PC-3 (cell line): ENCODE measurements around the gene TEX29. TPM values are rescaled to one million over a fixed set of nuclear protein-coding genes. Genes with fewer than 3 reads are reported as not detected.

ENCODE experiments used
- ATAC-seq: fragments of 200-7000 bp; cut with Tn5 transposase; 2 replicates; pipeline ENCODE4 v1.9.1; 2020; ENCODE audit warnings: mild to moderate bottlenecking, moderate library complexity
- BruUV-seq: library from RNA; stranded (reverse); fragments of 400-500 nt; replicated peaks from 2 replicates; lab custom pipeline; 2021; lab: Mats Ljungman, UMichigan
- CTCF ChIA-PET: fragments of 300-600 bp; sonication (Branson Sonifier 250); formaldehyde crosslinking; loops from one replicate; lab custom pipeline; 2022; ENCODE audit warnings: antibody characterized with exemption; lab: Charles Lee
- POLR2A ChIA-PET: fragments of 300-600 bp; sonication (Branson Sonifier 250); formaldehyde crosslinking; loops from one replicate; lab custom pipeline; 2022; ENCODE audit warnings: antibody characterized with exemption; ENCODE audit not compliant: unreplicated experiment; lab: Charles Lee
- DNase-seq: peaks from one replicate; pipeline ENCODE4 v3.0.0-alpha.2; 2015
- H2AFZ ChIP-seq: fragments of 300-600 bp; sonication (generic); 2 replicates; pipeline ENCODE4 v1.6.0; 2016; ENCODE audit warnings: antibody characterized with exemption, low read length
- H3F3A ChIP-seq: fragments of 300-600 bp; sonication (generic); one replicate; pipeline ENCODE4 v1.6.0; 2017; ENCODE audit warnings: antibody characterized with exemption, low read length, control low read depth, mild to moderate bottlenecking; ENCODE audit not compliant: unreplicated experiment
- H3K27ac ChIP-seq: fragments of 300-600 bp; sonication (generic); 2 replicates; pipeline ENCODE4 v1.5.1; 2016; ENCODE audit warnings: mild to moderate bottlenecking, low read length
- H3K27me3 ChIP-seq: fragments of 300-600 bp; sonication (generic); 2 replicates; pipeline ENCODE4 v1.6.1; 2016; ENCODE audit warnings: low read length, mixed read lengths
- H3K36me3 ChIP-seq: fragments of 300-600 bp; sonication (generic); 2 replicates; pipeline ENCODE4 v1.6.1; 2016; ENCODE audit warnings: low read depth, mixed run types, low read length, mixed read lengths
- H3K4me1 ChIP-seq: fragments of 300-600 bp; sonication (generic); 2 replicates; pipeline ENCODE4 v1.5.1; 2016; ENCODE audit warnings: low read length; ENCODE audit not compliant: insufficient read depth
- H3K4me2 ChIP-seq: fragments of 300-600 bp; sonication (generic); 2 replicates; pipeline ENCODE4 v1.6.0; 2016; ENCODE audit warnings: low read length
- H3K4me3 ChIP-seq: fragments of 300-600 bp; sonication (generic); 2 replicates; pipeline ENCODE4 v1.5.1; 2016; ENCODE audit warnings: mild to moderate bottlenecking, low read length, mixed read lengths
- H3K79me2 ChIP-seq: fragments of 300-600 bp; sonication (generic); 2 replicates; pipeline ENCODE4 v1.6.1; 2017; ENCODE audit warnings: low read length, mixed read lengths
- H3K9ac ChIP-seq: fragments of 300-600 bp; sonication (generic); 2 replicates; pipeline ENCODE4 v1.6.0; 2016; ENCODE audit warnings: mild to moderate bottlenecking, low read length
- H3K9me2 ChIP-seq: fragments of 300-600 bp; sonication (generic); replicated peaks from 2 replicates; pipeline ENCODE4 v1.6.1; 2016; ENCODE audit warnings: mixed run types, low read length, mixed read lengths
- H3K9me3 ChIP-seq: fragments of 300-600 bp; sonication (generic); 2 replicates; pipeline ENCODE4 v1.6.1; 2016; ENCODE audit warnings: low read length, mixed read lengths
- H4K20me1 ChIP-seq: fragments of 300-600 bp; sonication (generic); 2 replicates; pipeline ENCODE4 v1.6.1; 2016; ENCODE audit warnings: low read length, mixed read lengths
- EZH2 ChIP-seq: fragments of 300-600 bp; sonication (generic); IDR thresholded peaks from one replicate; pipeline ENCODE4 v1.6.1; 2017; ENCODE audit warnings: antibody characterized with exemption, mild to moderate bottlenecking, low read length; ENCODE audit not compliant: unreplicated experiment
- EZH2phosphoT487 ChIP-seq: fragments of 300-600 bp; sonication (generic); IDR thresholded peaks from 2 replicates; pipeline ENCODE4 v1.6.1; 2018; ENCODE audit warnings: mild to moderate bottlenecking, antibody characterized with exemption, low read length, borderline replicate concordance
- intact Hi-C: fragments of 100-400 bp; cut with micrococcal nuclease; formaldehyde crosslinking; loops from 2 replicates; pipeline ENCODE4 v1.9.0; 2023
- total RNA-seq: library from RNA; depleted of rRNA; stranded (reverse); fragments of >200 nt; gene quantifications from 2 replicates; pipeline ENCODE4 v1.2.3, GENCODE V29; 2014
- TF ChIP-seq, protein P1 (sequence below): fragments of 300-600 bp; sonication (generic); conservative IDR thresholded peaks from 2 replicates; pipeline ENCODE4 v1.5.1; 2017; ENCODE audit warnings: antibody characterized with exemption, low read depth, mild to moderate bottlenecking, low read length

The TEX29 gene
- total RNA-seq, 1 experiment from 2014 or later: not detected

- no peaks in the 10 kb centered on the region for H4K20me1 ChIP-seq
- no peaks in the 10 kb centered on the region for H3K79me2 ChIP-seq
- no peaks in the 10 kb centered on the region for H3K27me3 ChIP-seq
- H3K36me3 ChIP-seq: peaks cover 7% of the 10 kb centered on the region; the same call in 1 of the 2 replicates
- no peaks in the 10 kb centered on the region for H3K9me3 ChIP-seq
- H2AFZ ChIP-seq: no peak overlapping the region
- H3K9me2 ChIP-seq: no peaks in the 10 kb centered on the region
- H3K4me2 ChIP-seq: no peak overlapping the region
- no peak for TF ChIP-seq EZH2
- TF ChIP-seq, protein P1, sequence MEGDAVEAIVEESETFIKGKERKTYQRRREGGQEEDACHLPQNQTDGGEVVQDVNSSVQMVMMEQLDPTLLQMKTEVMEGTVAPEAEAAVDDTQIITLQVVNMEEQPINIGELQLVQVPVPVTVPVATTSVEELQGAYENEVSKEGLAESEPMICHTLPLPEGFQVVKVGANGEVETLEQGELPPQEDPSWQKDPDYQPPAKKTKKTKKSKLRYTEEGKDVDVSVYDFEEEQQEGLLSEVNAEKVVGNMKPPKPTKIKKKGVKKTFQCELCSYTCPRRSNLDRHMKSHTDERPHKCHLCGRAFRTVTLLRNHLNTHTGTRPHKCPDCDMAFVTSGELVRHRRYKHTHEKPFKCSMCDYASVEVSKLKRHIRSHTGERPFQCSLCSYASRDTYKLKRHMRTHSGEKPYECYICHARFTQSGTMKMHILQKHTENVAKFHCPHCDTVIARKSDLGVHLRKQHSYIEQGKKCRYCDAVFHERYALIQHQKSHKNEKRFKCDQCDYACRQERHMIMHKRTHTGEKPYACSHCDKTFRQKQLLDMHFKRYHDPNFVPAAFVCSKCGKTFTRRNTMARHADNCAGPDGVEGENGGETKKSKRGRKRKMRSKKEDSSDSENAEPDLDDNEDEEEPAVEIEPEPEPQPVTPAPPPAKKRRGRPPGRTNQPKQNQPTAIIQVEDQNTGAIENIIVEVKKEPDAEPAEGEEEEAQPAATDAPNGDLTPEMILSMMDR: no peak
- no peak for TF ChIP-seq EZH2phosphoT487
- ATAC-seq (no peak), DNase-seq (no peak)
- no TSS peak for BruUV-seq
- no peak overlapping the region for H3K9ac ChIP-seq
- no peaks in the 10 kb centered on the region for H3K4me1 ChIP-seq
- H3K4me3 ChIP-seq: no peak overlapping the region
- H3F3A ChIP-seq: no peaks in the 10 kb centered on the region
- CTCF ChIA-PET: no interaction called here
- POLR2A ChIA-PET: no interaction called here
- no peak overlapping the region for H3K27ac ChIP-seq
- intact Hi-C loops: no loop called here
Observed at GRCh38 chr13:111282425-111282824, 38.0 kb upstream of the TEX29 start.

GRCh38 chr13:111282997-111283396, 37.4 kb upstream of the TEX29 start:
- POLR2A ChIA-PET: no interaction called here
- H3K9me2 ChIP-seq: no peaks in the 10 kb centered on the region

DNA sequence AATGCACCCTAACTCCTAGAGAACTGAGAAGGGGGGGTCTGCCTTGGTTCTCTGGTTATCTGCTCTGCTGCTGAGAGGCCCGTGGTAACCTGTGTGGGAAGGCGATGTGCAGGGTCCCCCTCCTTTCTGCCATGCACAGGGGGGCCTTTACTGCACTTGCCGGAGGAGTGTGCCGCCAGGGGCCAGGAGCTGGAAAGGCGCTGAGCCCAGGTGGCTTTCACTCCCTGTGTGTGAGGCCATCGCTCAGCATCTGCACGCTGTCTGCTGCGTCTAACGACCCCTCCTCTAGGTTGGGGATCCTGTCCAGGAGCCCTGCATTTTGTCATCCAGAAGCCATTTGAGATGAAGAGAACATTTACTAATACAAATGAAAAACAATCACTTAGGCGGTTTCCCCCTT, 37.0 kb upstream of the TEX29 start:
- ChIA-PET CTCF (no interaction called here), POLR2A (no interaction called here)
- H3K4me1 ChIP-seq: no peaks in the 10 kb centered on the region
- H3K9me3 ChIP-seq: no peaks in the 10 kb centered on the region
- ATAC-seq (no peak), DNase-seq (no peak)
- TF ChIP-seq EZH2phosphoT487 (no peak), EZH2 (no peak)
- TF ChIP-seq, protein P1: no peak
- H3F3A ChIP-seq: no peaks in the 10 kb centered on the region
- 0 out of 2 replicates have a peak, but pooled peaks cover 7% of the 10 kb centered on the region for H3K36me3 ChIP-seq
- intact Hi-C loops: no loop called here
- H3K27ac ChIP-seq: no peak overlapping the region
- H3K79me2 ChIP-seq: no peaks in the 10 kb centered on the region
- no TSS peak for BruUV-seq
- no peak overlapping the region for H2AFZ ChIP-seq
- H3K27me3 ChIP-seq: no peaks in the 10 kb centered on the region
- H3K4me2 ChIP-seq: no peak overlapping the region
- H3K9ac ChIP-seq: no peak overlapping the region
- H4K20me1 ChIP-seq: no peaks in the 10 kb centered on the region
- H3K9me2 ChIP-seq: no peaks in the 10 kb centered on the region
- no peak overlapping the region for H3K4me3 ChIP-seq

More at GRCh38 chr13:111282997-111283396, 37.4 kb upstream of the TEX29 start:
- DNase-seq: no peak
- intact Hi-C loops: no loop called here
- Histone ChIP-seq H3K9me3 (no peaks in the 10 kb centered on the region), H3K9ac (no peak overlapping the region), H3K36me3 (peaks cover 7% of the 10 kb centered on the region; the same call in 1 of the 2 replicates), H4K20me1 (no peaks in the 10 kb centered on the region), H2AFZ (no peak overlapping the region), H3F3A (no peaks in the 10 kb centered on the region), H3K4me2 (no peak overlapping the region), H3K27ac (no peak overlapping the region), H3K79me2 (no peaks in the 10 kb centered on the region), H3K4me3 (no peak overlapping the region), H3K27me3 (no peaks in the 10 kb centered on the region), H3K4me1 (no peaks in the 10 kb centered on the region)
- CTCF ChIA-PET: no interaction called here
- no peak for ATAC-seq
- BruUV-seq: no TSS peak
- no peak for TF ChIP-seq EZH2
- TF ChIP-seq EZH2phosphoT487: no peak
- TF ChIP-seq, protein P1: no peak
